GM12892 (cell line): ENCODE data around the gene WNT9B.
A peak's percentile ranks its signal among the peaks of the same experiment; 100 is the strongest.
"Not testable (repeated sequence)": the region's sequence is repeated elsewhere in the genome, so short reads cannot be mapped to it uniquely, and the experiment has no call there.

Experiments
- DNase-seq: peaks from one replicate; pipeline ENCODE4 v3.0.0; 2011; ENCODE audit not compliant: insufficient read length
- FAIRE-seq: peaks from 2 replicates; lab custom pipeline; 2011; peaks lifted over from hg19 to GRCh38; lab: Jason Lieb, UNC
- POLR2A ChIP-seq: IDR thresholded peaks from 2 replicates; pipeline ENCODE4 v1.6.1; 2011; ENCODE audit warnings: low read depth, low read length, control low read depth
- POLR2AphosphoS5 ChIP-seq: IDR thresholded peaks from 2 replicates; pipeline ENCODE4 v1.6.1; 2011; ENCODE audit warnings: low read depth, low read length, control low read depth
- TAF1 ChIP-seq: IDR thresholded peaks from 2 replicates; pipeline ENCODE4 v1.6.1; 2011; ENCODE audit warnings: low read depth, mild to moderate bottlenecking, control low read depth, low read length, borderline replicate concordance

WNT9B gene

DNA sequence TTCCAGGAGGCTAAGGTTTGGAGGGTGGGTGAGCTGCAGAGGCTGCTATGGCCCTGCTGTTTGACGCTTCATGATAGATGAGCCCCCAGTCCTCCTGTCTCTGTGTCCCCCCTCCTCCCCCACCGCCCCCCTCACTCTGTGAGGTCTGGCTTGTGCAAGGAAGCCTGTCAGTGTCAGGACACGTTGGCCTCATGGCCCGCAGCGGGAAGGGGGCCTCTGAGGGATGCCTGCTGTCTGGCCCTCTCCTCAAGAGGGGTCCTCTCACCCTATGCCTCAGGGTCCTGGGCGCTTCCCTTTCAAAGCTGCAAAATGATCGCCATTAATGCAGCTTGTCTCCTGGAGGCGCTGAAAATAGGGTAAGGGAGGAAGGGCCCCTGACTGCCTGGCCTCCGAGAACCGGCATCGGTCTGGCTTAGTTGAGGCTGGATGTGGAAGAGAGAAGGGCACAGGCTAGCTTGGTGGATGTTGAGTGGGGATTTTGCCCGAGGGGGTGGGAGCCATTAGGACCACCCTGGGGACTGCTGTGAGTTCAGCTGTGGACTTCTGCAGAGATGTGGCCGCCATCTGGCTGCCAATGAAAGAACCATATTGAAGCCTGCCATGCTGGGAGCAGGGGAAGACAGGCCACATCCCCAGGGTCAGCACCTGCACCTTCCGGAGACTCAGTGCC is 56.8 kb downstream of the WNT9B start:
- TF ChIP-seq POLR2A (no peak), TAF1 (no peak), POLR2AphosphoS5 (no peak)
- no peak for DNase-seq
- FAIRE-seq = no peak

DNA sequence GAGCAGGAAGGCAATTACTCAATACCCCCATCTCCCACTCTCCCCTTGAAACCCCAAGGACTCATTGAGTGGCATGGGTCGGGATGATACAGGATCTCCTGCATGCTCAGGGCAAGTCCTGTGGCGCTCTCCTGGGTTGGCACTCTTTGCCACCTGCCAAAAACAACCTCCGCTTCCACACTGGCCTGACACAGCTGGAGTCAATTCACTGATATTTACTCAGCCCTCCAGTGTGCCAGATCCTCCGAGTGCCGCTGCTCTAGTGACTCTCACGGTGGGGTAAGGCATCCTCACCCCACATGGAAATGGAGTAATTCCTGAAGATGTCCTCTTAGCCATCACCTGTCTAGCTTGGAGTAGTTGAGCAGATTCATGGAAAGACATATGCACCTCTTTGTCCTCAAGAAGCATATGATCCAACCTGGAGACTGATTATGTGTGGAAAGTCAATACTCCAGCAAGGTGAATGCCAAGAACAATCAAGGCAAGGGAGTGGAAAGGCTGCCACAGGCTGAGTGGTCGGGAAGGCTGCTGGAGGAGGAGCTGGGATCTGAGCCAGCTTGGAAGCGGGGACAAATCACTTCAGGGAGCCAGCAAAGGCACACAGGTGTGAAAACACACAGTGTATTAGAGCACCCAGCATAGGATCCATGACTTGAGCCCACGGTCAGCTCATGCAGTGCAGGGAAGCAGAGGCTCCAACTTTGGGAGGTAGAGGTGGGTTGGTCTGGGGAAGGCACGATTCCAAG is 59.0 kb downstream of the WNT9B start:
- TF ChIP-seq TAF1 = no peak
- no peak for TF ChIP-seq POLR2A
- no peak for TF ChIP-seq POLR2AphosphoS5
- DNase-seq = no peak
- FAIRE-seq = no peak

DNA sequence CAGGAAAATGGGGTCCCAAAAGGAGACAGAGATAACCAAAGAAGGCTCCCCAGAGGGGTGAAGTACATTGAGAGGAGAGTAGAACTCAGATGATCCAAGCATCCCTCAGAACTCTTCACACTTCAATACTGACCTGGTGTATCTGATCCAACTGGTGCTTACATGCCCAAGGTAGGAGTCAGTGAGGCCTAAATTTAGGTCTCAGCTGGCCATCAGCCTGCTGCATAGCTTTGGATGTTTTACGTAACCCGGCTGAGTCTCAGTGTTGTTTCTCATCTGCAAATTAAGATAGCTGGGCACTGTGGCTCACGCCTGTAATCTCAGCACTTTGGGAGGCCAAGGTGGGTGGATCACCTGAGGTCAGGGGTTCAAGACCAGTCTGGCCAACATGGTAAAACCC is 59.9 kb downstream of the WNT9B start:
- FAIRE-seq (no peak), DNase-seq (no peak)
- TF ChIP-seq POLR2AphosphoS5 (no peak), POLR2A (no peak), TAF1 (no peak)

DNA sequence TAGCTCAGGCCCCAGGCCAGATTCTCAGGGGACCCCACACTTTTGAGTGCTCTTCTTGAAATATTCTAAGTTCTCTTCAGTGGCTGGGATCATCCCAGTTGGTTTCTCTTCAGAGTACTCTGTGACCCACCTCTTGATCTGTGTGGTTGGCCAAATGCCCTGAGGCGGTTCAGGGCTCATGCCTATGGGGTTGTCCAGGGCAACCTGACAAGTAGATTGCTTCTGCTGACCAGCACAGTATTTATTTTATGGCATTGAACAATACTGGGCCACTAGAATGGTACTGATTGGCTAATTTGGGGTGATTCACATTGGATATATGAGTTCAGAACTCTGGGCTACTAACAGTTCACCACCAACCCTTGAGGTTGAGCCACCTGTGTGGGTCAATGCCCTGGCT is 64.2 kb downstream of the WNT9B start:
- DNase-seq (no peak), FAIRE-seq (no peak)
- TF ChIP-seq TAF1 (no peak), POLR2A (no peak), POLR2AphosphoS5 (no peak)

DNA sequence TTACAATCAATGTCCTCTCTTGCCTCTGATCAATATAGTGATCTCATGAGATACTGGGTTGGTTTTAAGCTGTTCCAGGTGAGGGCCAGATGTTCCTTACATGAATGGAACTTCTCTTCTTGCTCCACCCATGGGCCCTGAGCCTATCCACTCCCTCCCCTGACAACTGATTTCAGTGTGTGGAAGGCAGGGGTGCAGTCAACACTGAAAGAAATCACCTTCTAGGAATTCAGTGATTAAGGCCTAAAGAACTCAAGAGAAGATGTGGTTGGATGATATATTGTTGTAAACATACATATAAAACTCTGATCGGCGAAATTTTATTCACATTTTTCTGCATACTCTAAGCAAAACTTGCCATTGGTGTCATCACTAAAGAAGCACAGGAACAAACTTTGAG is 64.8 kb downstream of the WNT9B start:
- no peak for DNase-seq
- TF ChIP-seq POLR2AphosphoS5 = no peak
- TF ChIP-seq POLR2A = no peak
- TF ChIP-seq TAF1 = no peak
- FAIRE-seq = no peak

DNA sequence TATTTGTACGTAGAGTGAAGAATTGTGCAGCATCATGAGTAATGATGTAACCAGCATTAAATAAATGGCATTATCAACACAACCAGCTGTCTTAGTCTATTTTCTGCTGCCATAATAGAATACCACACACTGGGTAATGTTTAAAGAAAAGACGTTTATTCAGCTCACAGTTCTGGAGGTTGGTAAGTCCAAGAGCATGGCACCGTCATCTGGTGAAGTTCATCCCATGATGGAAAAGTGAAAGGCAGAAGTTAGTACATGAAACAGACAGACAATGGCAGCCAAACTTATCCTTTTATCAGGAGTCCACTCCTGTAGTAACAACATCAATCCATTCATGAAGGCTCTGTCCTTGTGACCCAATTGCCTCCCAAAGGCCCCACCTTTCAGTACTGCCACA is 65.2 kb downstream of the WNT9B start:
- FAIRE-seq = no peak
- TF ChIP-seq POLR2AphosphoS5 (no peak), POLR2A (no peak), TAF1 (no peak)
- no peak for DNase-seq

DNA sequence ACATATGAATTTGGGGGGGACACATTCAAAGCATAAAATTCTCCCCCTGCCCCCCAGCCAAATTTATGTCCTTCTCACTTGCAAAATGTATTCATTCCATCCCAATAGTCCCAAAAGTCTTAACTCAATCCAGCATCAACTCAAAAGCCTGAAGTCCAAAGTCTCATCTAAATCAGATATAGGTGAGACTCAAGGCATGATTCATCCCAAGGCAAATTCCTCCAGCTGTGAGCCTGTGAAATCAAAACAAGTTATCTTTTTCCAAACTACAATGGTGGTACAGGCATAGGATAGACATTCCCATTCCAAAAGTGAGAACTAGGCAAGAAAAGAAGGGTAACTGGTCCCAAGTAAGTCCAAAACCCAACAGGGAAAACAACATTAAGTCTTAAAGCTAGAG is 65.7 kb downstream of the WNT9B start:
- FAIRE-seq = no peak
- TF ChIP-seq POLR2AphosphoS5 (no peak), TAF1 (no peak), POLR2A (no peak)
- DNase-seq = no peak

DNA sequence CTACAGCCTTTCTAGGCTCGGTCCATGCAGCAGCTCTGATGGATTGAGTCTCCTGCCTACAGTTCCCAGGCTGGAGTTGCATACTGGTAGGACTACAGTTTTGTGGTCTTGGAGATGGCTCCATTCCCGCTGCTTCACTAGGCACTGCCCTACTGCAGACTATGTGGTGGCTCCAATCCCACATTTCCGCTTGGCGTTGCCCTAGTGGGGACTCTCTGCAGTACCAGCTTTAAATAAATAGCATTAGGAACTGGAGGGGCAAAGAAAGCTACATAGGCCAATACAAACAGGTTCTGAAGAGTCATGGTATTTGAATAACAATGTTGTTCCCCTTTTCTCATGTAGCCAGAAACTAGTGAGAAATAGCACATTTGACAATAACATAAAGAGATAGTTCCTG is 66.1 kb downstream of the WNT9B start:
- TF ChIP-seq TAF1 (no peak), POLR2A (no peak), POLR2AphosphoS5 (no peak)
- FAIRE-seq = no peak

DNA sequence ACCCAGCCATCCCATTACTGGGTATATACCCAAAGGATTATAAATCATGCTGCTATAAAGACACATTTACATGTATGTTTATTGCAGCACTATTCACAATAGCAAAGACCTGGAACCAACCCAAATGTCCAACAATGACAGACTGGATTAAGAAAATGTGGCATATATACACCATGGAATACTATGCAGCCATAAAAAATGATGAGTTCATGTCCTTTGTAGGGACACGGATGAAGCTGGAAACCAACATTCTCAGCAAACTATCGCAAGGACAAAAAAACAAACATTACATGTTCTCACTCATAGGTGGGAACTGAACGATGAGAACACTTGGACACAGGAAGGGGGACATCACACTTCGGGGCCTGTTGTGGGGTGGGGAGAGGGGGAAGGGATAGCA is 70.6 kb downstream of the WNT9B start:
- FAIRE-seq, DNase-seq: not testable (repeated sequence)

More for the DNA sequence above, 66.1 kb downstream of the WNT9B start:
- no peak for DNase-seq

DNA sequence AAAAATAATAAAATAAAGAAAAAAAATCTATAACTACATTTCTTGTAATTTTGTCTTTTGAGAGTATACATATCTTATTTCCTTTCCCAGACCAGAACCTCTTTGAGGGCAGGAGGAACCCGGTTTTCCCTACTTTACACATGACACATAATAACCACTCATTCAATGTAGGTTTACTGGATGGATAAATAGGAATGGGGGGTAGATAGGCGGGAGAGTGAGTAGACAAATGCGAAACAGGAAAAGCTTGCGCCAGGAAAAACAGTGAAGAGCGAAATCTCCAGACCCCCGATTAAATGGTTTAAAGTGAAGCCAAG is 71.1 kb downstream of the WNT9B start:
- DNase-seq = no peak
- no peak for TF ChIP-seq POLR2AphosphoS5
- FAIRE-seq = no peak

DNA sequence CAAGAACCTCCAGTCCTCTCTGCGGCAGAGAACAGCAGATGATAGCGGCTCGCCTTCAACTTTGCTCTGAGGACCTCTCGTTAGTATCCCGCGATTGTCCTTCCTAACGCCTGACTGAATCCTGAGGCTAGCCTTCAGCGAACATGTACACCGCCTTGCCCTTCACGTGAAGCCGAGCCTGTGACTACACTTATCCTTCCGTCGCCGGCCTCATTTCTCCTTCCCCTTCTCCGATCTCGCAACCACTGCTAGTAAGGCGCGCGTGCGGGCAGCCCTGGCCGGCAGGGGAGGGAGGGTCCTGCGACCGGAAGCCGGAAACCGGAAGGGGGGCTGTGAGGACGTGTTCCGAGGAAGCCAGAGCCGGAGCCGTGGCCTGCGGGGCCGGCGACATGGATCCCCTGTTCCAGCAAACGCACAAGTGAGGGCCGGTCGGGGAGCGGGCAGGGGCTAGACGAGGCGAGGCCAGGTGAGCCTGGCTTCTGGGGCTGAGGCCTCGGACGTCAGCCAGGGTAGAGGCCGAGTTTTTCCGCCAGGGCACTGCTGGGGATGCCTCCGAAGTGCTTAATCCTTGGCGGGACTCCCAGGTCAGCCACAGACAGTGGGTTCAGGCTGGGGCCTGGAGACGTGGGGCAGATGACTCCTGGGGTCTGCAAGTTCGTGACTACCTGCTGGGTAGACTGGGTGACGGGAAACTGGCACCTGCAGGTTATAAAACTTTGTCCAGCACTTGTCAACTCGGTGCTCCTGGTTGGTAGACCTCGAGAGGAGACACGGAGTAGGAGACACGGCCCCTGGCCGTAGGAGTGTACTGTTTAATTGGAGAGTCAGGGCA is 71.6 kb downstream of the WNT9B start, which contains the start of gene GOSR2:
Gene GOSR2, plus strand, starts transcription at position 357 of the 832 bp plus-strand sequence. Its CDS starts 33 bp downstream, at position 390.
- DNase-seq = peak; percentile 89
- peak; percentile 94 for FAIRE-seq
- TF ChIP-seq POLR2A = peak; percentile 98
- TF ChIP-seq POLR2AphosphoS5 = peak; percentile 97
- TF ChIP-seq TAF1 = peak; percentile 76

DNA sequence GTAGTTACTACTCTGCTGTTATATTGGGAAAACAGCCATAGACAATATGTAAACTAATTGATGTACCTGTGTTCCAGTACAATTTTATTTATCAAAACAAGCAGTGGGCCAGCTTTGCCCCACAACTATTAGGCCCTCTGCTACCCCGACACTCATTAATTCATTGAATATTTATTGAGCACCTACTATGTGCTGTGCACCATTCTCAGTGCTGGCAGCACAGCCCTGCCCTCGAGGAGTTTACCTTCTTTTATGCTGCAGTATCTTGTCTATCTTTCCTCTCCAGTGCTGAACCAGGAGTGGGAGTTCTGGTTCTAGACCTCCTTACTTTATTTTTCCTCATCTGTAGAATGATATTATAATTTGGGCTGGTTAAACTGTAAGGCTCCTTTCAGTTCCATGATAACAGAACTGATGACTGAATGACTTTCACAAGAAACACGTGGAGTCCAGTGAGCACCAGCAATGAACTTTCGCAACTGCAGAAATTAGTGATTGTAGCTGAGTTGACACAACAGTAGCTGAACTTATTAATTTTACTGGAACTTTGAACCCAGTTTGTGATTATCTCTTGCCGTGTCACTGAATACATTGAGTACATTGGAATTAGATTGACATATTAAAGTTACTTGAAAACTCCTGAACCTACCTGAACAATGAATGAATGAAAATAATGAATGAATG is 73.9 kb downstream of the WNT9B start:
- TF ChIP-seq POLR2A (no peak), TAF1 (no peak), POLR2AphosphoS5 (no peak)
- no peak for FAIRE-seq
- no peak for DNase-seq
